B cell (primary cell): ENCODE results near the gene ARL6IP5.

Experiments
- CTCF ChIP-seq: fragments of 200-600 bp; IDR thresholded peaks from one replicate; pipeline ENCODE4 v1.8.0; 2022; ENCODE audit warnings: antibody characterized with exemption, mild to moderate bottlenecking
- EZH2 ChIP-seq: IDR thresholded peaks from 2 replicates; pipeline ENCODE4 v1.6.1; 2012; ENCODE audit warnings: borderline replicate concordance, low read depth, mild to moderate bottlenecking, moderate library complexity, low read length; ENCODE audit not compliant: insufficient read depth, poor library complexity, severe bottlenecking

GRCh38 chr3:69090021-69090420 lies 5.3 kb downstream of the ARL6IP5 start:
- no peak for TF ChIP-seq CTCF
- TF ChIP-seq EZH2 = no peak
